A549 treated with ZK216348 at 1 μM for 4 hours (cell line): Measurements from ENCODE around the gene PLCXD3. TPM values are rescaled to one million over a fixed set of nuclear protein-coding genes. Genes with fewer than 3 reads are reported as not detected.

ENCODE experiments used
- total RNA-seq: library from RNA; stranded (reverse); fragments of 200-300 nt; extraction: Qiagen RNA extraction; gene quantifications from 5 replicates; pipeline ENCODE4 v1.2.3, GENCODE V29; 2022; ENCODE audit warnings: low read depth

The PLCXD3 gene, protein sequence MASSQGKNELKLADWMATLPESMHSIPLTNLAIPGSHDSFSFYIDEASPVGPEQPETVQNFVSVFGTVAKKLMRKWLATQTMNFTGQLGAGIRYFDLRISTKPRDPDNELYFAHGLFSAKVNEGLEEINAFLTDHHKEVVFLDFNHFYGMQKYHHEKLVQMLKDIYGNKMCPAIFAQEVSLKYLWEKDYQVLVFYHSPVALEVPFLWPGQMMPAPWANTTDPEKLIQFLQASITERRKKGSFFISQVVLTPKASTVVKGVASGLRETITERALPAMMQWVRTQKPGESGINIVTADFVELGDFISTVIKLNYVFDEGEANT
- 0.04 to 0.29 TPM (median 0.18 TPM) in 5 replicates for total RNA-seq

DNA sequence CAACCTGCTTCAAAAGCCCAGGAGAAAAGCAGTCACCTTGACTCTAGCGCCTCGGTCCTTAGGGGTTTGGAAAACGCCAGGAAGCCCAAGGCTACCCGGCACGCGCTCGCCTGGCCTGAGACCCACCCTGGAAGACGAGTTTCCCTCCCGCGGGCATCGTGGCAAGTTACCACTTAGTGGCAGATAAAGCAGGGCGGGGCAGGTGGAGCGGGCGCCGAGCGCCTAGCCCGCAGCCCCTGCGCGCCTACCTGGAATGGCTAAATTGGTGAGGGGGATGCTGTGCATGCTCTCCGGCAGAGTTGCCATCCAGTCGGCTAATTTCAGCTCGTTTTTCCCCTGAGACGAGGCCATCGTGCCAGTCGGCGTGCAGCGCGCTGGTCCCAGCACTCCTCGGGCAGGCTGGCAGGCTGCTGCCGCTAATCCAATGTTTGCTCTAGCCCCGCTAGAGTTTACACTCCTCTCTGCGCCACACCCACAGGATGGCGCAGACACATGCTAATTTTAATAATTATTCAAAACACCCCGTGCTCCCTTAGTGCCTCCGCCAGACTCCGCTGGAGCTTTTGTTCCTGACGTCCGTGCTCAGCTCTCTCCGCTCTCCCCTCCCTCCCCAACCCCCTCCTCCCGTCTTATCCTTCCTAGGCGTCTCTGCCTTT lies at the start of gene PLCXD3:
Gene PLCXD3, minus strand, starts transcription at position 426 of the 656 bp plus-strand sequence. Its CDS starts 75 bp downstream, at position 351.

